GM23338 (cell line): ENCODE measurements around the gene PHF21A. TPM values are rescaled to one million over a fixed set of nuclear protein-coding genes. Genes with fewer than 3 reads are reported as not detected.

Experiments
- ATAC-seq: fragments of 200-7000 bp; cut with Tn5 transposase; 3 replicates; pipeline ENCODE4 v1.9.1; 2020
- DNase-seq: peaks from one replicate; pipeline ENCODE4 v3.0.0-alpha.2; 2015; ENCODE audit warnings: low spot score
- H2AFZ ChIP-seq: fragments of 200-600 bp; sonication (generic); 2 replicates; pipeline ENCODE4 v1.8.0; 2016; ENCODE audit warnings: antibody characterized with exemption, mild to moderate bottlenecking, moderate library complexity
- H3F3A ChIP-seq: fragments of 200-600 bp; sonication (generic); replicated peaks from 2 replicates; pipeline ENCODE4 v1.8.0; 2017; ENCODE audit warnings: antibody characterized with exemption, mixed run types, low read depth
- H3K27ac ChIP-seq: fragments of 200-600 bp; sonication (generic); 2 replicates; pipeline ENCODE4 v1.6.1; 2016; ENCODE audit warnings: low read depth
- H3K27me3 ChIP-seq: fragments of 200-600 bp; sonication (generic); 2 replicates; pipeline ENCODE4 v1.8.0; 2016; ENCODE audit warnings: mild to moderate bottlenecking, mixed run types, moderate library complexity; ENCODE audit not compliant: insufficient read depth
- H3K36me3 ChIP-seq: fragments of 200-600 bp; sonication (generic); 2 replicates; pipeline ENCODE4 v1.8.0; 2016; ENCODE audit warnings: mild to moderate bottlenecking; ENCODE audit not compliant: insufficient read depth
- H3K4me1 ChIP-seq: fragments of 200-600 bp; sonication (generic); 2 replicates; pipeline ENCODE4 v1.8.0; 2016; ENCODE audit warnings: mild to moderate bottlenecking, moderate library complexity; ENCODE audit not compliant: insufficient read depth
- H3K4me2 ChIP-seq: fragments of 200-600 bp; sonication (generic); 2 replicates; pipeline ENCODE4 v1.7.1; 2017; ENCODE audit warnings: mixed run types
- H3K4me3 ChIP-seq: fragments of 200-600 bp; sonication (generic); 2 replicates; pipeline ENCODE4 v1.6.1; 2016; ENCODE audit warnings: mixed run types
- H3K79me2 ChIP-seq: fragments of 200-600 bp; sonication (generic); replicated peaks from 2 replicates; pipeline ENCODE4 v1.8.0; 2017; ENCODE audit warnings: mild to moderate bottlenecking; ENCODE audit not compliant: insufficient read depth
- H3K9me2 ChIP-seq: fragments of 200-600 bp; sonication (generic); 2 replicates; pipeline ENCODE4 v1.8.0; 2017; ENCODE audit not compliant: insufficient read depth
- H4K20me1 ChIP-seq: fragments of 200-600 bp; sonication (generic); replicated peaks from 2 replicates; pipeline ENCODE4 v1.8.0; 2017; ENCODE audit warnings: mild to moderate bottlenecking; ENCODE audit not compliant: insufficient read depth
- H3K27ac Mint-ChIP-seq: 2 replicates; pipeline ENCODE4 v1.8.0; 2020; ENCODE audit warnings: inconsistent platforms, mild to moderate bottlenecking, moderate library complexity, mixed read lengths
- H3K27me3 Mint-ChIP-seq: 3 replicates; pipeline ENCODE4 v1.8.0; 2022; ENCODE audit warnings: low read depth, mild to moderate bottlenecking, moderate library complexity, mixed read lengths, inconsistent platforms; ENCODE audit not compliant: insufficient read depth, poor library complexity
- H3K36me3 Mint-ChIP-seq: 3 replicates; pipeline ENCODE4 v1.8.0; 2021; ENCODE audit warnings: low read depth, mild to moderate bottlenecking, inconsistent platforms, moderate library complexity, mixed read lengths
- H3K4me1 Mint-ChIP-seq: 3 replicates; pipeline ENCODE4 v1.8.0; 2020; ENCODE audit warnings: mild to moderate bottlenecking, inconsistent platforms, mixed read lengths
- H3K4me3 Mint-ChIP-seq: 3 replicates; pipeline ENCODE4 v1.8.0; 2021; ENCODE audit warnings: moderate library complexity, mild to moderate bottlenecking, inconsistent platforms, mixed read lengths
- H3K9me3 Mint-ChIP-seq: 3 replicates; pipeline ENCODE4 v1.8.0; 2020; ENCODE audit warnings: moderate library complexity, mild to moderate bottlenecking, inconsistent platforms, mixed read lengths
- CREB1 ChIP-seq: fragments of 250-450 bp; sonication (Bioruptor Pico); IDR thresholded peaks from 2 replicates; pipeline ENCODE4 v1.5.0; 2020; ENCODE audit warnings: low read depth, mild to moderate bottlenecking, moderate library complexity
- EZH2phosphoT487 ChIP-seq: fragments of 200-600 bp; sonication (generic); IDR thresholded peaks from one replicate; pipeline ENCODE4 v1.8.1; 2018; ENCODE audit warnings: antibody characterized with exemption; ENCODE audit not compliant: unreplicated experiment
- NANOG ChIP-seq: IDR thresholded peaks from 2 replicates; pipeline ENCODE4 v1.6.1; 2016; ENCODE audit warnings: antibody characterized with exemption, borderline replicate concordance
- POLR2AphosphoS5 ChIP-seq: IDR thresholded peaks from 2 replicates; pipeline ENCODE4 v1.6.1; 2016; ENCODE audit warnings: antibody characterized with exemption, low read depth
- REST ChIP-seq: IDR thresholded peaks from one replicate; pipeline ENCODE4 v1.6.1; 2018; ENCODE audit warnings: antibody characterized with exemption; ENCODE audit not compliant: unreplicated experiment
- STAT1 ChIP-seq: IDR thresholded peaks from one replicate; pipeline ENCODE4 v1.6.1; 2016; ENCODE audit warnings: antibody characterized with exemption; ENCODE audit not compliant: unreplicated experiment
- ZNF331 ChIP-seq: fragments of 250-450 bp; sonication (Bioruptor Pico); IDR thresholded peaks from 2 replicates; pipeline ENCODE4 v1.5.0; 2020; ENCODE audit warnings: low read depth, mild to moderate bottlenecking, moderate library complexity
- ZNF462 ChIP-seq: fragments of 250-450 bp; sonication (Bioruptor Pico); IDR thresholded peaks from 2 replicates; pipeline ENCODE4 v1.5.0; 2020; ENCODE audit warnings: mild to moderate bottlenecking, moderate library complexity
- polyA plus RNA-seq: library from polyadenylated mRNA; unstranded; fragments of >200 nt; fragmentation: Nextera tagmentation; extraction: Ambion mirVana; gene quantifications from 2 replicates; pipeline ENCODE4 v1.2.1, GENCODE V29; 2016
- total RNA-seq: library from RNA; depleted of rRNA; stranded (reverse); fragments of >200 nt; shearing (Covaris generic); gene quantifications from 2 replicates; pipeline ENCODE4 v1.2.3, GENCODE V29; 2014

Gene PHF21A
- total and polyA plus RNA-seq, 2 experiments from 2014 or later = 21.7 to 23.6 TPM

GRCh38 chr11:45932217-45932616 lies 189.0 kb downstream of the PHF21A start:
- H3F3A ChIP-seq = 0 out of 2 replicates have a peak, but pooled peaks cover 6% of the 10 kb centered on the region
- H3K4me3 ChIP-seq = no peak overlapping the region
- H3K4me3 Mint-ChIP-seq = no peak overlapping the region
- H4K20me1 ChIP-seq = peaks cover 4% of the 10 kb centered on the region
- TF ChIP-seq REST = no peak
- no peak for TF ChIP-seq STAT1
- TF ChIP-seq CREB1 (CRISPR knock-in tag) = no peak
- TF ChIP-seq ZNF331 (CRISPR knock-in tag) = no peak
- TF ChIP-seq NANOG = no peak
- no peak for TF ChIP-seq EZH2phosphoT487
- no peaks in the 10 kb centered on the region for H3K9me2 ChIP-seq
- no peak overlapping the region for H3K4me2 ChIP-seq
- H2AFZ ChIP-seq = no peak overlapping the region
- H3K27me3 ChIP-seq = no peaks in the 10 kb centered on the region
- H3K27me3 Mint-ChIP-seq = peaks cover 11% of the 10 kb centered on the region
- ATAC-seq (no peak), DNase-seq (no peak)
- H3K27ac ChIP-seq = 0 out of 2 replicates have a peak overlapping the region, but pooled peaks have one; percentile 45
- H3K9me3 Mint-ChIP-seq = no peaks in the 10 kb centered on the region
- H3K4me1 ChIP-seq = no peaks in the 10 kb centered on the region; the same call in 1 of the 2 replicates
- H3K36me3 ChIP-seq = peaks cover 11% of the 10 kb centered on the region; the same call in 1 of the 2 replicates
- H3K79me2 ChIP-seq = 0 out of 2 replicates have a peak, but pooled peaks cover 2% of the 10 kb centered on the region
- H3K4me1 Mint-ChIP-seq = peaks cover 17% of the 10 kb centered on the region
- peaks cover 33% of the 10 kb centered on the region for H3K36me3 Mint-ChIP-seq
- H3K27ac Mint-ChIP-seq = no peak overlapping the region

GRCh38 chr11:45931739-45932138 lies 189.5 kb downstream of the PHF21A start:
- no peak for ATAC-seq
- Mint-ChIP-seq H3K4me3 (no peak overlapping the region), H3K4me1 (peaks cover 17% of the 10 kb centered on the region), H3K36me3 (peaks cover 38% of the 10 kb centered on the region), H3K9me3 (no peaks in the 10 kb centered on the region), H3K27ac (no peak overlapping the region), H3K27me3 (peaks cover 11% of the 10 kb centered on the region)
- Histone ChIP-seq H3K4me2 (no peak overlapping the region), H4K20me1 (peaks cover 4% of the 10 kb centered on the region), H3F3A (0 out of 2 replicates have a peak, but pooled peaks cover 6% of the 10 kb centered on the region), H3K79me2 (no peaks in the 10 kb centered on the region), H3K4me1 (no peaks in the 10 kb centered on the region; the same call in 1 of the 2 replicates), H3K27ac (peak overlapping the region; percentile 45; the same call in 1 of the 2 replicates), H3K9me2 (no peaks in the 10 kb centered on the region), H3K4me3 (no peak overlapping the region), H3K27me3 (no peaks in the 10 kb centered on the region), H2AFZ (no peak overlapping the region), H3K36me3 (peaks cover 11% of the 10 kb centered on the region; the same call in 1 of the 2 replicates)
- DNase-seq = no peak
- TF ChIP-seq STAT1 (no peak), ZNF331 (CRISPR knock-in tag) (no peak), POLR2AphosphoS5 (no peak), ZNF462 (no peak), CREB1 (CRISPR knock-in tag) (no peak)
